HepG2 (cell line): ENCODE data around the gene KCNAB3. TPM values are rescaled to one million over a fixed set of nuclear protein-coding genes. Genes with fewer than 3 reads are reported as not detected.

Experiments used
- ATAC-seq: fragments of 200-7000 bp; cut with Tn5 transposase; 3 replicates; pipeline ENCODE4 v1.9.1; 2020; ENCODE audit warnings: mild to moderate bottlenecking, moderate library complexity
- BruUV-seq: library from RNA; stranded (reverse); fragments of 400-500 nt; replicated peaks from 2 replicates; lab custom pipeline; 2021; lab: Mats Ljungman, UMichigan
- CTCF ChIA-PET: fragments of 300-600 bp; formaldehyde crosslinking; extraction: SDS; loops from one replicate; lab custom pipeline; 2021; ENCODE audit warnings: low total read pairs, inconsistent platforms, low intra/inter-chr PET ratio; lab: Yijun Ruan, JAX
- POLR2A ChIA-PET: fragments of 350-600 bp; sonication (Branson Sonifier 250); formaldehyde crosslinking; loops from one replicate; lab custom pipeline; 2020; ENCODE audit warnings: antibody characterized with exemption, inconsistent platforms; lab: Yijun Ruan, JAX
- DNase-seq: peaks from one replicate; pipeline ENCODE4 v3.0.0-alpha.2; 2015; ENCODE audit warnings: low spot score
- FAIRE-seq: peaks from 3 replicates; lab custom pipeline; 2011; peaks lifted over from hg19 to GRCh38; lab: Jason Lieb, UNC
- H2AFZ ChIP-seq: one replicate; pipeline ENCODE4 v1.6.1; 2011; ENCODE audit warnings: low read length, inconsistent platforms
- H3K27ac ChIP-seq: fragments of 300-600 bp; 3 replicates; pipeline ENCODE4 v1.8.0; 2011; ENCODE audit warnings: mixed run types, mild to moderate bottlenecking, mixed read lengths, low read length, inconsistent platforms; ENCODE audit not compliant: insufficient read depth; ENCODE audit errors: extremely low read length
- H3K27me3 ChIP-seq, 2 experiments: fragments of 200-600 bp in 1 of 2; 2 replicates in 1 of 2; 3 replicates in 1 of 2; pipeline versions ENCODE4 v1.6.0 to v1.8.0; 2011; ENCODE audit warnings: low read length in 2 of 2, mild to moderate bottlenecking in 2 of 2, moderate library complexity in 2 of 2, inconsistent platforms in 1 of 2; ENCODE audit not compliant: insufficient read depth in 2 of 2, control insufficient read depth in 1 of 2
- H3K36me3 ChIP-seq, 2 experiments: fragments of 200-600 bp in 1 of 2; replicated peaks in 1 of 2; 2 replicates in 1 of 2; 3 replicates in 1 of 2; pipeline versions ENCODE4 v1.5.1 to v1.8.0; 2011; ENCODE audit warnings: low read length in 2 of 2, inconsistent platforms in 1 of 2; ENCODE audit not compliant: insufficient read depth in 2 of 2, control insufficient read depth in 1 of 2
- H3K4me1 ChIP-seq: 2 replicates; pipeline ENCODE4 v1.5.1; 2012; ENCODE audit warnings: low read length, inconsistent platforms; ENCODE audit not compliant: insufficient read depth
- H3K4me2 ChIP-seq: 2 replicates; pipeline ENCODE4 v1.6.0; 2011; ENCODE audit warnings: low read depth, low read length, inconsistent platforms
- H3K4me3 ChIP-seq, 3 experiments: fragments of 200-600 bp in 1 of 3; sonication (generic), shearing (Covaris generic) in 1 of 3; replicated peaks in 1 of 3; 2 replicates each; pipeline ENCODE4 v1.5.1; 2011 to 2016; ENCODE audit warnings: low read length in 3 of 3, inconsistent platforms in 2 of 3, low read depth in 2 of 3, mild to moderate bottlenecking in 2 of 3, control low read depth in 1 of 3, mixed read lengths in 1 of 3; ENCODE audit not compliant: insufficient read depth in 1 of 3
- H3K79me2 ChIP-seq: one replicate; pipeline ENCODE4 v1.6.1; 2011; ENCODE audit warnings: low read length, inconsistent platforms; ENCODE audit not compliant: insufficient read depth
- H3K9ac ChIP-seq: 2 replicates; pipeline ENCODE4 v1.6.0; 2011; ENCODE audit warnings: mild to moderate bottlenecking, low read depth, low read length, inconsistent platforms; ENCODE audit not compliant: insufficient read depth
- H3K9me3 ChIP-seq: 2 replicates; pipeline ENCODE4 v1.5.1; 2012; ENCODE audit warnings: mild to moderate bottlenecking, low read length
- H4K20me1 ChIP-seq: 2 replicates; pipeline ENCODE4 v1.6.0; 2011; ENCODE audit warnings: inconsistent platforms, mild to moderate bottlenecking, low read length, moderate library complexity; ENCODE audit not compliant: insufficient read depth
- ATF1 ChIP-seq: IDR thresholded peaks from 2 replicates; pipeline ENCODE4 v1.6.1; 2016; ENCODE audit warnings: mild to moderate bottlenecking, control low read depth
- FOXC1 ChIP-seq: sonication (generic); formaldehyde crosslinking; IDR thresholded peaks from 2 replicates; pipeline ENCODE4 v1.8.0; 2022; ENCODE audit warnings: mild to moderate bottlenecking, missing genetic modification reagents, borderline replicate concordance
- FOXP1 ChIP-seq, 2 experiments: fragments of 450-650 bp in 1 of 2; IDR thresholded peaks; 2 replicates each; pipeline ENCODE4 v1.6.1; 2017 to 2018; ENCODE audit warnings: antibody characterized with exemption in 1 of 2
- GTF3A ChIP-seq: sonication (generic); formaldehyde crosslinking; conservative IDR thresholded peaks from 2 replicates; pipeline ENCODE4 v1.4.0; 2020; ENCODE audit warnings: mild to moderate bottlenecking, missing genetic modification reagents
- HNRNPK ChIP-seq: fragments of 200-400 bp; formaldehyde crosslinking; IDR thresholded peaks from 2 replicates; pipeline ENCODE4 v1.6.1; 2018; ENCODE audit warnings: low read length, low read depth, moderate library complexity, mild to moderate bottlenecking; ENCODE audit not compliant: poor library complexity, severe bottlenecking
- NR2F2 ChIP-seq: IDR thresholded peaks from 2 replicates; pipeline ENCODE4 v1.6.1; 2012; ENCODE audit warnings: low read depth, inconsistent platforms, borderline replicate concordance
- PRPF4 ChIP-seq: fragments of 200-400 bp; formaldehyde crosslinking; IDR thresholded peaks from 2 replicates; pipeline ENCODE4 v1.6.1; 2016; ENCODE audit warnings: low read length, low read depth; ENCODE audit not compliant: poor library complexity, severe bottlenecking
- RCOR2 ChIP-seq: IDR thresholded peaks from 2 replicates; pipeline ENCODE4 v1.6.1; 2016; ENCODE audit warnings: missing biosample characterization, missing genetic modification reagents
- ZNF160 ChIP-seq: sonication (generic); formaldehyde crosslinking; IDR thresholded peaks from 2 replicates; pipeline ENCODE4 v1.8.0; 2022; ENCODE audit warnings: mild to moderate bottlenecking, inconsistent platforms, missing genetic modification reagents
- ZNF234 ChIP-seq: sonication (generic); formaldehyde crosslinking; conservative IDR thresholded peaks from 2 replicates; pipeline ENCODE4 v1.5.1; 2020; ENCODE audit warnings: mild to moderate bottlenecking, missing genetic modification reagents
- ZNF296 ChIP-seq: sonication (generic); formaldehyde crosslinking; conservative IDR thresholded peaks from 2 replicates; pipeline ENCODE4 v1.5.0; 2020; ENCODE audit warnings: mild to moderate bottlenecking, missing genetic modification reagents
- ZNF34 ChIP-seq: sonication (generic); formaldehyde crosslinking; IDR thresholded peaks from 2 replicates; pipeline ENCODE4 v1.4.0; 2020; ENCODE audit warnings: mild to moderate bottlenecking, missing genetic modification reagents, borderline replicate concordance
- ZNF557 ChIP-seq: sonication (generic); formaldehyde crosslinking; IDR thresholded peaks from 2 replicates; pipeline ENCODE4 v1.4.0; 2020; ENCODE audit warnings: missing genetic modification reagents
- ZNF883 ChIP-seq: sonication (generic); formaldehyde crosslinking; IDR thresholded peaks from 2 replicates; pipeline ENCODE4 v1.5.1; 2020; ENCODE audit warnings: mild to moderate bottlenecking, missing genetic modification reagents; ENCODE audit errors: not compliant biosample characterization
- ZSCAN20 ChIP-seq: sonication (generic); formaldehyde crosslinking; IDR thresholded peaks from 2 replicates; pipeline ENCODE4 v1.4.0; 2020; ENCODE audit warnings: missing genetic modification reagents, mild to moderate bottlenecking, borderline replicate concordance
- WGBS: methylation state at CpG from one replicate; pipeline ENCODE4 v1.1.6; 2017; ENCODE audit warnings: low lambda C conversion rate; 5-methylcytosine and 5-hydroxymethylcytosine counted together
- in situ Hi-C: cut with HindIII; loops from 2 replicates; pipeline ENCODE4 v1.10.0; 2017; ENCODE audit warnings: low pct_unique_long_range_greater_than_20kb; ENCODE audit not compliant: extremely low pct_ligation_motif_present
- intact Hi-C: fragments of 100-400 bp; cut with micrococcal nuclease; formaldehyde crosslinking; loops from one replicate; pipeline ENCODE4 v1.10.0; 2022; ENCODE audit not compliant: unreplicated experiment
- polyA plus RNA-seq, 8 experiments: library from polyadenylated mRNA; depleted of rRNA in 3 of 8; stranded (reverse) in 7 of 8; unstranded in 1 of 8; fragments of >200 nt; fragmentation: Illumina TruSeq in 4 of 8; extraction: Trizol in 4 of 8; gene quantifications; 2 replicates each; pipeline versions ENCODE4 v1.2.1 to v1.2.3, GENCODE V29; 2011 to 2016; ENCODE audit warnings: low read depth in 4 of 8, missing spikeins in 1 of 8, mixed read lengths in 1 of 8; ENCODE audit not compliant: insufficient read depth in 1 of 8
- total RNA-seq, 5 experiments: library from RNA; depleted of rRNA; stranded (reverse); fragments of >200 nt; fragmentation: Illumina TruSeq; extraction: Trizol; gene quantifications; 2 replicates each; pipeline ENCODE4 v1.2.3, GENCODE V29; 2016; ENCODE audit warnings: low read depth in 1 of 5
- TF ChIP-seq, protein P1 (sequence below): sonication (generic); formaldehyde crosslinking; IDR thresholded peaks from 2 replicates; pipeline ENCODE4 v1.4.0; 2020; ENCODE audit warnings: missing genetic modification reagents
- TF ChIP-seq, protein P2 (sequence below): sonication (generic); formaldehyde crosslinking; conservative IDR thresholded peaks from 2 replicates; pipeline ENCODE4 v1.8.0; 2022; ENCODE audit warnings: missing genetic modification reagents
- TF ChIP-seq, protein P3 (sequence below): IDR thresholded peaks from 2 replicates; pipeline ENCODE4 v1.6.1; 2016; ENCODE audit warnings: low read depth
- TF ChIP-seq, protein P4 (sequence below): IDR thresholded peaks from 2 replicates; pipeline ENCODE4 v1.6.1; 2016
- TF ChIP-seq, protein P5 (sequence below): sonication (generic); formaldehyde crosslinking; IDR thresholded peaks from 2 replicates; pipeline ENCODE4 v1.4.0; 2020; ENCODE audit warnings: missing genetic modification reagents

KCNAB3 gene
- total and polyA plus RNA-seq, 2 of the 13 experiments (the other 11 are each of a cell fraction or from before 2014, with no cell fraction given) = 0.29 to 0.88 TPM

DNA sequence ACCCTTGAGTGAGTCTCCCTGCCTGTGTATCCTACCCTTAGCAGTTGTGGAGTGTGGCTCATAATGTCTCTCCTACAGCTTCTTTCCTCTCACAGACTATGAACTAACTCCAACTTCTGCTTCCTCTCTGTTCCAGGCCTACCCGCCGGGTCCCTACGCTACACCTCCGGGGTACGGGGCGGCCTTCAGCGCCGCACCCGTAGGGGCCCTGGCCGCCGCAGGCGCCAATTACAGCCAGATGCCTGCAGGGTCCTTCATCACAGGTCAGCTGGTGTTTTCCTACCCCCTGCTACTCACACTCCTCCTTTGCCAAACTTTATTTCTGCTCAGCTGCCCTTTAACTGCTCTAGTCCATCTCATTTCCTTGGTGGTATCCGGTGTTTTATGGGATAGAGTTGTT is 18.9 kb downstream of the KCNAB3 start:
- WGBS = 94% methylated on average over 13 of the region's 13 CpGs
- Histone ChIP-seq H3K27ac (no peak overlapping the region), H3K9me3 (no peaks in the 10 kb centered on the region), H3K9ac (no peak overlapping the region), H3K4me1 (peaks cover 9% of the 10 kb centered on the region), H4K20me1 (no peaks in the 10 kb centered on the region), H3K36me3 (no peaks in the 10 kb centered on the region), H3K79me2 (no peaks in the 10 kb centered on the region), H2AFZ (no peak overlapping the region), H3K27me3 (no peaks in the 10 kb centered on the region; a peak in 1 of 5 replicates), H3K4me2 (no peak overlapping the region), H3K4me3 (no peak overlapping the region)
- TF ChIP-seq, protein P1, sequence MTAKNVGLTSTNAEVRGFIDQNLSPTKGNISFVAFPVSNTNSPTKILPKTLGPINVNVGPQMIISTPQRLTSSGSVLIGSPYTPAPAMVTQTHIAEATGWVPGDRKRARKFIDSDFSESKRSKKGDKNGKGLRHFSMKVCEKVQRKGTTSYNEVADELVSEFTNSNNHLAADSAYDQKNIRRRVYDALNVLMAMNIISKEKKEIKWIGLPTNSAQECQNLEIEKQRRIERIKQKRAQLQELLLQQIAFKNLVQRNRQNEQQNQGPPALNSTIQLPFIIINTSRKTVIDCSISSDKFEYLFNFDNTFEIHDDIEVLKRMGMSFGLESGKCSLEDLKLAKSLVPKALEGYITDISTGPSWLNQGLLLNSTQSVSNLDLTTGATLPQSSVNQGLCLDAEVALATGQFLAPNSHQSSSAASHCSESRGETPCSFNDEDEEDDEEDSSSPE (CRISPR knock-in tag) = no peak
- TF ChIP-seq ZNF883 (CRISPR knock-in tag) = no peak
- TF ChIP-seq GTF3A (CRISPR knock-in tag) = no peak
- TF ChIP-seq ZNF296 (CRISPR knock-in tag) = no peak
- TF ChIP-seq FOXP1 (IDR thresholded peaks at IDR 0.05) = no peak
- no peak for TF ChIP-seq FOXP1 (CRISPR knock-in tag; IDR thresholded peaks at IDR 0.05)
- TF ChIP-seq PRPF4 = no peak
- TF ChIP-seq, protein P2, sequence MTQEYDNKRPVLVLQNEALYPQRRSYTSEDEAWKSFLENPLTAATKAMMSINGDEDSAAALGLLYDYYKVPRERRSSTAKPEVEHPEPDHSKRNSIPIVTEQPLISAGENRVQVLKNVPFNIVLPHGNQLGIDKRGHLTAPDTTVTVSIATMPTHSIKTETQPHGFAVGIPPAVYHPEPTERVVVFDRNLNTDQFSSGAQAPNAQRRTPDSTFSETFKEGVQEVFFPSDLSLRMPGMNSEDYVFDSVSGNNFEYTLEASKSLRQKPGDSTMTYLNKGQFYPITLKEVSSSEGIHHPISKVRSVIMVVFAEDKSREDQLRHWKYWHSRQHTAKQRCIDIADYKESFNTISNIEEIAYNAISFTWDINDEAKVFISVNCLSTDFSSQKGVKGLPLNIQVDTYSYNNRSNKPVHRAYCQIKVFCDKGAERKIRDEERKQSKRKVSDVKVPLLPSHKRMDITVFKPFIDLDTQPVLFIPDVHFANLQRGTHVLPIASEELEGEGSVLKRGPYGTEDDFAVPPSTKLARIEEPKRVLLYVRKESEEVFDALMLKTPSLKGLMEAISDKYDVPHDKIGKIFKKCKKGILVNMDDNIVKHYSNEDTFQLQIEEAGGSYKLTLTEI (CRISPR knock-in tag) = no peak
- no peak for TF ChIP-seq ZNF160 (CRISPR knock-in tag)
- TF ChIP-seq ZNF557 (CRISPR knock-in tag) = no peak
- TF ChIP-seq, protein P3, sequence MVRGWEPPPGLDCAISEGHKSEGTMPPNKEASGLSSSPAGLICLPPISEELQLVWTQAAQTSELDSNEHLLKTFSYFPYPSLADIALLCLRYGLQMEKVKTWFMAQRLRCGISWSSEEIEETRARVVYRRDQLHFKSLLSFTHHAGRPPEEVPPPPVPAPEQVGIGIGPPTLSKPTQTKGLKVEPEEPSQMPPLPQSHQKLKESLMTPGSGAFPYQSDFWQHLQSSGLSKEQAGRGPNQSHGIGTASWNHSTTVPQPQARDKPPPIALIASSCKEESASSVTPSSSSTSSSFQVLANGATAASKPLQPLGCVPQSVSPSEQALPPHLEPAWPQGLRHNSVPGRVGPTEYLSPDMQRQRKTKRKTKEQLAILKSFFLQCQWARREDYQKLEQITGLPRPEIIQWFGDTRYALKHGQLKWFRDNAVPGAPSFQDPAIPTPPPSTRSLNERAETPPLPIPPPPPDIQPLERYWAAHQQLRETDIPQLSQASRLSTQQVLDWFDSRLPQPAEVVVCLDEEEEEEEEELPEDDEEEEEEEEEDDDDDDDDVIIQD (CRISPR knock-in tag) = no peak
- no peak for TF ChIP-seq ZNF34 (CRISPR knock-in tag)
- no peak for TF ChIP-seq HNRNPK
- TF ChIP-seq, protein P4, sequence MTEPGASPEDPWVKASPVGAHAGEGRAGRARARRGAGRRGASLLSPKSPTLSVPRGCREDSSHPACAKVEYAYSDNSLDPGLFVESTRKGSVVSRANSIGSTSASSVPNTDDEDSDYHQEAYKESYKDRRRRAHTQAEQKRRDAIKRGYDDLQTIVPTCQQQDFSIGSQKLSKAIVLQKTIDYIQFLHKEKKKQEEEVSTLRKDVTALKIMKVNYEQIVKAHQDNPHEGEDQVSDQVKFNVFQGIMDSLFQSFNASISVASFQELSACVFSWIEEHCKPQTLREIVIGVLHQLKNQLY (CRISPR knock-in tag) = no peak
- TF ChIP-seq ZSCAN20 (CRISPR knock-in tag) = no peak
- TF ChIP-seq RCOR2 (CRISPR knock-in tag) = no peak
- TF ChIP-seq, protein P5, sequence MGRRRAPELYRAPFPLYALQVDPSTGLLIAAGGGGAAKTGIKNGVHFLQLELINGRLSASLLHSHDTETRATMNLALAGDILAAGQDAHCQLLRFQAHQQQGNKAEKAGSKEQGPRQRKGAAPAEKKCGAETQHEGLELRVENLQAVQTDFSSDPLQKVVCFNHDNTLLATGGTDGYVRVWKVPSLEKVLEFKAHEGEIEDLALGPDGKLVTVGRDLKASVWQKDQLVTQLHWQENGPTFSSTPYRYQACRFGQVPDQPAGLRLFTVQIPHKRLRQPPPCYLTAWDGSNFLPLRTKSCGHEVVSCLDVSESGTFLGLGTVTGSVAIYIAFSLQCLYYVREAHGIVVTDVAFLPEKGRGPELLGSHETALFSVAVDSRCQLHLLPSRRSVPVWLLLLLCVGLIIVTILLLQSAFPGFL (CRISPR knock-in tag) = no peak
- no peak for TF ChIP-seq ZNF234 (CRISPR knock-in tag)
- no peak for TF ChIP-seq FOXC1 (CRISPR knock-in tag)
- no peak for TF ChIP-seq NR2F2
- TF ChIP-seq ATF1 (CRISPR knock-in tag) = no peak
- BruUV-seq = no TSS peak
- POLR2A ChIA-PET = no interaction called here
- DNase-seq (no peak), ATAC-seq (no peak), FAIRE-seq (no peak)
- intact Hi-C loops (loop anchor here (5.0 kb wide), 1 partner anchor 132 kb away; no protein-coding TSS in a partner anchor), in situ Hi-C loops (loop anchor here (5.0 kb wide), 2 partner anchors 77 to 132 kb away; no protein-coding TSS in a partner anchor)
- CTCF ChIA-PET = no interaction called here
